Activated T-helper 1 cell treated with anti-CD3 and anti-CD28 coated beads, Interleukin-2, amount 50 U/mL, for 16 hours (primary cell): Measurements from ENCODE around the gene ASCL1.

Source experiments
- DNase-seq, 2 donors: peaks; one replicate each; pipeline ENCODE4 v3.0.0-alpha.2; 2020; ENCODE audit warnings: low read depth in 1 of 2, low spot score in 1 of 2

ASCL1 gene

DNA sequence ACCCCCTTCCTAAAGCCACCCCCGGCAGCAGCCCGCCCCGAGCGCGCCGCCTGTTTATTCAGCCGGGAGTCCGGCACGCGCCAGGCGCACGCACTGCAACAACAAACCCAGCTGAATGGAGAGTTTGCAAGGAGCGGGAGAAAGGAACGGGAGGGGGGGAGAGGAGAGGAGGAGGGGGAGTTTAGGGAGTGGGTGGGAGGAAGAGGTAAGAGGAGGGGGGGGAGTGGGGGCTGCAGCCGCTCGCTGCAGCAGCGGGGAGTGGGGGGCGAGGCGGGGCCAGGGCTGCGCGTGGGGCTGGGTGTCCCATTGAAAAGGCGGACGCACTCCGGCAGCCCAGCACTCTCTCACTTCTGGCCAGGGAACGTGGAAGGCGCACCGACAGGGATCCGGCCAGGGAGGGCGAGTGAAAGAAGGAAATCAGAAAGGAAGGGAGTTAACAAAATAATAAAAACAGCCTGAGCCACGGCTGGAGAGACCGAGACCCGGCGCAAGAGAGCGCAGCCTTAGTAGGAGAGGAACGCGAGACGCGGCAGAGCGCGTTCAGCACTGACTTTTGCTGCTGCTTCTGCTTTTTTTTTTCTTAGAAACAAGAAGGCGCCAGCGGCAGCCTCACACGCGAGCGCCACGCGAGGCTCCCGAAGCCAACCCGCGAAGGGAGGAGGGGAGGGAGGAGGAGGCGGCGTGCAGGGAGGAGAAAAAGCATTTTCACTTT is at the start of gene ASCL1:
Gene ASCL1, plus strand, starts transcription at position 336 of the 712 bp plus-strand sequence. CDS start 571 bp downstream, outside the sequence.
- no peak for DNase-seq

GRCh38 chr12:102907918-102908317 is 49.6 kb upstream of the ASCL1 start:
- no peak for DNase-seq

DNA sequence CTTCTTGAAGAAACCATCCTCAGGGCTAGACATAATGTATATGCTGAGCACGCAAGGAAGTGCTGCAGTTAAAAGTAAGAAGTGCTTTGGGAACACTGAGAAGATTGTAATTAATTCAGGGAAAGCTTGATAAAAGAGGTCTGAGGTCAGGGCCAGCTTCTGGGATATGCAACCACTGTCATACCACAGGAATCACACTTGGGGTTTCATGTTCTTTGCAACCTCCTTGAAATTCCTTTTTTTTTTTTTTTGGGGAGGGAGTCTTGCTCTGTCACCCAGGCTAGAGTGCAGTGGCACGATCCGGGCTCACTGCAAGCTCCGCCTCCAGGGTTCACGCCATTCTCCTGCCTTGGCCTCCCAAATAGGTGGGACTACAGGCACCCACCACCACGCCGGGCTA is 47.3 kb upstream of the ASCL1 start:
- no peak for DNase-seq

- no peak for DNase-seq
Measured at GRCh38 chr12:102910792-102911191, 46.7 kb upstream of the ASCL1 start.

- no peak for DNase-seq
Measured at GRCh38 chr12:102911320-102911719, 46.2 kb upstream of the ASCL1 start.

GRCh38 chr12:102912258-102912657 is 45.2 kb upstream of the ASCL1 start:
- no peak for DNase-seq

- DNase-seq: no peak
Measured at GRCh38 chr12:102913453-102914226, 43.8 kb upstream of the ASCL1 start.

GRCh38 chr12:102916252-102917025 is 41.0 kb upstream of the ASCL1 start:
- DNase-seq: no peak

DNA sequence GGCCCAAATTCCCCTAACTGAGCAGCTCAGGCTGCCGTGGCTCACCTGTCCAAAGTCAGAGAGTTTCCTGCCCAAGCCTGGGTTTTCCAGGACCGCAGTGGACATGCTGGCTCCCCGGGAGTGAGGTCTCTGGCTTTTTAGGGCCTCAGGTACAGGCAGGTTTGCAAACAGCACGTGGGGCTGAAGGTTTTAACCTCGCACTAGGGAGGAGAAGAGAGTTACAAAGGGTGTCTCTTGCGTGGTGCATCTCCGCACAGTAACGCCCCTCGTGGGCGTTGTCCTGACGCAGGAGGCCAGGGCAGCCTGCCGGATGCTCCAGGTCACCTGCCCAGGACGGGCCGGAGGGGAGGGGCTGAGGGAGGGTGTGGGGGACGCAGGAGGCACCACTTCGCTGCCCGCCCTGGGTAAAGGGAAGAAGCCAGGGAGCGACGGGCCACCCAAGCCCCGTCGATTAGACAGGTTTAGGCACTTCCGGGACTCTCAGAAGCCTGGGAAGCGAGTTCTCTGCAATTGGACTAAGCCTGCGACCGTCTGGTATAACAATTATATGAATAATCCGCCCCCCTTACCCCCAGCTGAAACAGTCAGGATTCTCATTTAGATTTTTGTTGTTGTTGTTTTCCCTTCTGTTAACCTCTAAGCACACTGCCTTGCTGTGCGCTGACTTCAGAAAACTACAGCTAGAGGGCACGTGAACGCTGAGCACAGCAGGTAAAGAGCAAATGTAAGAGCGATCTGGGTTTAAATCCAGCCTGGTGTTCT is 40.3 kb upstream of the ASCL1 start, which contains the start of gene PAH:
Gene PAH, minus strand, starts transcription at position 219 of the 762 bp plus-strand sequence. Its CDS starts 114 bp downstream, at position 105.
- peak in 1 of 2 donors; percentile 1 for DNase-seq

DNA sequence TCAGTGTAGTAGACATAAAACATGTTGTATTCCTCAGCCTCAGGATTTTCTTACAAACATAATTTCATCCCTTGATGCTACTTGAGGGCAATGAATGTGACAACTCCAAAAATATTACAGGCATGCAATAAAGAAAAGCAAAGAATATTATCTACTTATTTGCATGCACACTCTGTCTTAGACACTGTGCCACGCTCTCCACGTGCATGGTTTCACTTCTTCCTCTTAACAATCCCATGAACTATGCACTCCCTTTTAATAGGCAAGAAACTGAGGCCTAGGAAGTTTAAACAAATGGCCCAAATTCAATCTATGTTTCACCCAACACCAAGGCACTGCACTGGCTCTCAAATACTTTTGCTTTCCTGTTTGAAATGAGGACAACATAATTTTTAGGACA is 38.6 kb upstream of the ASCL1 start:
- DNase-seq: no peak

GRCh38 chr12:102920271-102920670 is 37.2 kb upstream of the ASCL1 start:
- no peak for DNase-seq

DNA sequence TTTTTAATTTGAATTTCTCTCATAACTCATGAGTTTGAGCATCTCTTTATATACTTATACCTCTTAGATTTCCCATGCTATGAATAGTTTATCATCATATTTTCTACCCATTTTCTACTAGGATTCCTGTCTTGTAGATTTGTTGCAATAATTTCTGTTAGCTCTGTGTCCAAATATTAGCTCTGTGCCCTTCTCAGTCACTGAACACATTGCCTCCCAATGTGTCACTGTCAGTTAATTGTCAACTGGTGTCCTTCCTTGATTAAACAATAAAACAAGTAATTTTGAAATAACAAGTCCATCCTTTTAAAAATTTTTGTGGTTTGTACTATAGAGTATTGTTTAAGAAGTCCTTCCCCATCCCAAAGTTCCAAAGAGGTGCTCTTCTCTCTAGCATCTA is 36.2 kb upstream of the ASCL1 start:
- DNase-seq: no peak

DNA sequence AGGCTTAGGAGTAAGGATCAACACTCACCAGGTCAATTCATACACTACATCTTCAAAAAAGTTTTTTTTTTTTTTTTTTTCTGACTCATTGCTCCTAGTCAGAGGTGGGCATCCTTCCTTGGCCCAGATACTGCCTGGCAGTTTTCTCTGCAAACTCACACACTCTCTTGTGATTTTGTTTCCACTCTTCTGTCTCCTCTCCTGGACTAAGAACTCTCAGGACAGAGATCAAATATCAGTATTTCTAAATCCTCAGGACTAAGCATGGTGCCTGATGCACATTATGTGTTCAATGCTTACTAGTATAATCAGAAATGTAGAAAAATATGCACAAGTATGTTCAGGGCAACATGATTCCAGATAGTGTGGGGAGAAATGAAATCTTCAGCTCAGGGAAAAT is 30.3 kb upstream of the ASCL1 start:
- no peak for DNase-seq

GRCh38 chr12:102933168-102933567 is 24.3 kb upstream of the ASCL1 start:
- DNase-seq: no peak

DNA sequence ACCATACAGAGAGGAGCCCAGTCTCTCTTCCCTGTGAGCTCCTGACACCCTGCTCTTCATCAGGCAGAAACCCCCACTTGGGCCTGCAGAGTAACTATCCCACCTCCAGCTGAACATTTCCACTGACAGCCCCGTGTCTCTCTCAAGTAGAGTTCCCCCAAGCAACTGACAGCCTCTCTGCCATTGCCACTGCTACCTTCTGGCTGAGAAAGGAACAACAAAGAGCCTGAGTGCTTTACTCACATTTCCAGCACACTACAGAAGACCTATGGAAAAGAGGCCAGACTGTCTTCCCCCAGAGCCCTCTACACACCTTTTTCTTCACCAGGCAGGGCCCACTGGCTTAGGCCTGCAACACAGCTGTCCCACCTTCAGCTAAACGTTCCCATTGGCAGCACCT is 18.4 kb upstream of the ASCL1 start:
- DNase-seq: no peak

- no peak for DNase-seq
Measured at GRCh38 chr12:102939670-102940222, 17.7 kb upstream of the ASCL1 start.

- DNase-seq: no peak
Measured at GRCh38 chr12:102946042-102946441, 11.4 kb upstream of the ASCL1 start.

GRCh38 chr12:102948941-102949352 is 8.5 kb upstream of the ASCL1 start:
- DNase-seq: no peak

GRCh38 chr12:102950107-102950949 is 7.1 kb upstream of the ASCL1 start:
- DNase-seq: no peak
